Measurements from ENCODE around the gene EIF2A. TPM values are rescaled to one million over a fixed set of nuclear protein-coding genes. Genes with fewer than 3 reads are reported as not detected.

The EIF2A gene
- total RNA-seq, 1 experiment from 2014 or later = 167 TPM

DNA sequence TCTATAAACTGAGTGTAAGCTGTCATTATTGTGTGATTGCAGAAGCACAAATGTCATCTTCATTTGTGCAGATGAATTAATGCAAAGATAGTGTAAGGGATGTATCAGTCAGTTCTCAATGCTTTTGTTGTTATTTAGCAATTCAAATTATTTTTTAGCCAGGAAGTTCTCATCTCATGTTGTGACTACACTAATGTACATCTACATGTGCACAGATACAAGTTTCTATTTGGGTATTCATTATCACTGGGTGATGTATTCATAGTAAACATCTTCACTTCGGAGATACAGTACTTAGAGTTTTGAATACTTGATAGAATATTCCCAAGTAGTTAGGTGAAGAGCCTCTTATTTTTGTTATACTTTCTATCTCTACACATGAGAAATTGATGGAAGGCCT lies 11.1 kb downstream of the EIF2A start:
- DNase-seq = no peak
- no peak overlapping the region for H3K27ac Mint-ChIP-seq (ENCODE audit: unreplicated experiment)
- no peaks in the 10 kb centered on the region for H3K9me3 Mint-ChIP-seq (ENCODE audit: low read depth, unreplicated experiment)
- no TSS peak for BruUV-seq (replicated peaks)
- H3K4me3 Mint-ChIP-seq (ENCODE audit: low read depth, unreplicated experiment) = no peak overlapping the region
- CTCF ChIA-PET = no interaction called here
- peaks cover 75% of the 10 kb centered on the region for H3K36me3 Mint-ChIP-seq (ENCODE audit: insufficient read depth, unreplicated experiment)
- no peaks in the 10 kb centered on the region for H3K27me3 Mint-ChIP-seq (ENCODE audit: unreplicated experiment)
- intact Hi-C loops (cut with micrococcal nuclease; ENCODE audit: unreplicated experiment) = no loop called here
- H3K4me1 Mint-ChIP-seq (ENCODE audit: low read depth, unreplicated experiment) = peaks cover 25% of the 10 kb centered on the region
- TF ChIP-seq CTCF (IDR thresholded peaks at IDR 0.05; ENCODE audit: unreplicated experiment) = no peak

GRCh38 chr3:150564243-150564642 lies 17.7 kb downstream of the EIF2A start:
- no peak overlapping the region for H3K4me3 Mint-ChIP-seq (ENCODE audit: low read depth, unreplicated experiment)
- intact Hi-C loops (cut with micrococcal nuclease; ENCODE audit: unreplicated experiment) = no loop called here
- H3K27me3 Mint-ChIP-seq (ENCODE audit: unreplicated experiment) = no peaks in the 10 kb centered on the region
- CTCF ChIA-PET = no interaction called here
- H3K4me1 Mint-ChIP-seq (ENCODE audit: low read depth, unreplicated experiment) = peaks cover 11% of the 10 kb centered on the region
- TF ChIP-seq CTCF (IDR thresholded peaks at IDR 0.05; ENCODE audit: unreplicated experiment) = no peak
- no peaks in the 10 kb centered on the region for H3K9me3 Mint-ChIP-seq (ENCODE audit: low read depth, unreplicated experiment)
- no peak for DNase-seq
- peaks cover 63% of the 10 kb centered on the region for H3K36me3 Mint-ChIP-seq (ENCODE audit: insufficient read depth, unreplicated experiment)
- BruUV-seq (replicated peaks) = no TSS peak
- no peak overlapping the region for H3K27ac Mint-ChIP-seq (ENCODE audit: unreplicated experiment)

GRCh38 chr3:150567328-150567727 lies 20.7 kb downstream of the EIF2A start:
- H3K36me3 Mint-ChIP-seq (ENCODE audit: insufficient read depth, unreplicated experiment) = peaks cover 63% of the 10 kb centered on the region
- CTCF ChIA-PET = interaction anchor here (0.5 kb wide), 1 partner anchor 243 kb away, joined by 4 read pairs; no protein-coding TSS in a partner anchor
- BruUV-seq (replicated peaks) = no TSS peak
- H3K4me1 Mint-ChIP-seq (ENCODE audit: low read depth, unreplicated experiment) = no peaks in the 10 kb centered on the region
- peak overlapping the region; percentile 31 for H3K27ac Mint-ChIP-seq (ENCODE audit: unreplicated experiment)
- no peak overlapping the region for H3K4me3 Mint-ChIP-seq (ENCODE audit: low read depth, unreplicated experiment)
- DNase-seq = no peak
- TF ChIP-seq CTCF (IDR thresholded peaks at IDR 0.05; ENCODE audit: unreplicated experiment) = no peak
- intact Hi-C loops (cut with micrococcal nuclease; ENCODE audit: unreplicated experiment) = no loop called here
- H3K9me3 Mint-ChIP-seq (ENCODE audit: low read depth, unreplicated experiment) = no peaks in the 10 kb centered on the region
- H3K27me3 Mint-ChIP-seq (ENCODE audit: unreplicated experiment) = no peaks in the 10 kb centered on the region

GRCh38 chr3:150577855-150578254 lies 31.3 kb downstream of the EIF2A start:
- TF ChIP-seq CTCF (IDR thresholded peaks at IDR 0.05; ENCODE audit: unreplicated experiment) = no peak
- Mint-ChIP-seq H3K27ac (ENCODE audit: unreplicated experiment) (no peak overlapping the region), H3K4me1 (ENCODE audit: low read depth, unreplicated experiment) (no peaks in the 10 kb centered on the region), H3K9me3 (ENCODE audit: low read depth, unreplicated experiment) (no peaks in the 10 kb centered on the region), H3K4me3 (ENCODE audit: low read depth, unreplicated experiment) (no peak overlapping the region), H3K27me3 (ENCODE audit: unreplicated experiment) (no peaks in the 10 kb centered on the region), H3K36me3 (ENCODE audit: insufficient read depth, unreplicated experiment) (peaks cover 72% of the 10 kb centered on the region)
- intact Hi-C loops (cut with micrococcal nuclease; ENCODE audit: unreplicated experiment) = no loop called here
- BruUV-seq (replicated peaks) = no TSS peak
- CTCF ChIA-PET = interaction anchor here (0.6 kb wide), 1 partner anchor 25 kb away, joined by 4 read pairs; no protein-coding TSS in a partner anchor
- no peak for DNase-seq

Data from Calu3 (cell line).